Mammary epithelial cell (primary cell): ENCODE measurements around the gene SH3TC2.

Experiments used
- EZH2 ChIP-seq: IDR thresholded peaks from 2 replicates; pipeline ENCODE4 v1.6.1; 2012; ENCODE audit warnings: low read length, inconsistent platforms, borderline replicate concordance
- TF ChIP-seq, protein P1 (sequence below), 2 donors: IDR thresholded peaks in 1 of 2; conservative IDR thresholded peaks in 1 of 2; 2 replicates each; pipeline ENCODE4 v1.5.1; 2011 to 2012; ENCODE audit warnings: inconsistent platforms in 2 of 2, low read length in 2 of 2, mild to moderate bottlenecking in 2 of 2, control low read depth in 1 of 2, low read depth in 1 of 2; ENCODE audit not compliant: insufficient read depth in 1 of 2; ENCODE audit errors: extremely low read depth in 1 of 2

DNA sequence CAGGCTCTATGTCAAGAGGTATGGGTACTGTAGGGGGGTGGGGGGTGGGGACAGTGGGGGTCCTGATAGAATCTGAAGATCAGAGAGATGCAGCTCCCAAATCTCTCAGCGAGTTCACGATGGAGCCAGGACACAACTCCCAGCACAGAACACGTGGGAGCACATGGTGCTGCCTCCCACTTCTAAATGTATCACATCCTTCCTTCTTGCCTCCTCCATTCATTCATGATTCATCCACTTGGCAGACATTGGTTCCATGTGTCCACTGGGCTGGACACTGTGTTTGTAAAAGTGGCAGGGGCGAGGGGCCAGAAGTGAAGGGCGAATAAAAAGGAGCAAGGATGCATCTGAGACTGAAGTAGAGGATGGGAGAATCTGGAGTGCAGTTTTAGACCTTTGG is 33.9 kb downstream of the SH3TC2 start:
- TF ChIP-seq, protein P1, sequence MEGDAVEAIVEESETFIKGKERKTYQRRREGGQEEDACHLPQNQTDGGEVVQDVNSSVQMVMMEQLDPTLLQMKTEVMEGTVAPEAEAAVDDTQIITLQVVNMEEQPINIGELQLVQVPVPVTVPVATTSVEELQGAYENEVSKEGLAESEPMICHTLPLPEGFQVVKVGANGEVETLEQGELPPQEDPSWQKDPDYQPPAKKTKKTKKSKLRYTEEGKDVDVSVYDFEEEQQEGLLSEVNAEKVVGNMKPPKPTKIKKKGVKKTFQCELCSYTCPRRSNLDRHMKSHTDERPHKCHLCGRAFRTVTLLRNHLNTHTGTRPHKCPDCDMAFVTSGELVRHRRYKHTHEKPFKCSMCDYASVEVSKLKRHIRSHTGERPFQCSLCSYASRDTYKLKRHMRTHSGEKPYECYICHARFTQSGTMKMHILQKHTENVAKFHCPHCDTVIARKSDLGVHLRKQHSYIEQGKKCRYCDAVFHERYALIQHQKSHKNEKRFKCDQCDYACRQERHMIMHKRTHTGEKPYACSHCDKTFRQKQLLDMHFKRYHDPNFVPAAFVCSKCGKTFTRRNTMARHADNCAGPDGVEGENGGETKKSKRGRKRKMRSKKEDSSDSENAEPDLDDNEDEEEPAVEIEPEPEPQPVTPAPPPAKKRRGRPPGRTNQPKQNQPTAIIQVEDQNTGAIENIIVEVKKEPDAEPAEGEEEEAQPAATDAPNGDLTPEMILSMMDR (conservative IDR thresholded peaks at IDR 0.05 in 1 of 2, IDR thresholded peaks at IDR 0.05 in 1 of 2; ENCODE audit: extremely low read depth in 1 of 2, insufficient read depth in 1 of 2, low read depth in 1 of 2, low read length in 2 of 2) = no peak
- no peak for TF ChIP-seq EZH2
